ENCODE data around the gene CPE.

Gene CPE

DNA sequence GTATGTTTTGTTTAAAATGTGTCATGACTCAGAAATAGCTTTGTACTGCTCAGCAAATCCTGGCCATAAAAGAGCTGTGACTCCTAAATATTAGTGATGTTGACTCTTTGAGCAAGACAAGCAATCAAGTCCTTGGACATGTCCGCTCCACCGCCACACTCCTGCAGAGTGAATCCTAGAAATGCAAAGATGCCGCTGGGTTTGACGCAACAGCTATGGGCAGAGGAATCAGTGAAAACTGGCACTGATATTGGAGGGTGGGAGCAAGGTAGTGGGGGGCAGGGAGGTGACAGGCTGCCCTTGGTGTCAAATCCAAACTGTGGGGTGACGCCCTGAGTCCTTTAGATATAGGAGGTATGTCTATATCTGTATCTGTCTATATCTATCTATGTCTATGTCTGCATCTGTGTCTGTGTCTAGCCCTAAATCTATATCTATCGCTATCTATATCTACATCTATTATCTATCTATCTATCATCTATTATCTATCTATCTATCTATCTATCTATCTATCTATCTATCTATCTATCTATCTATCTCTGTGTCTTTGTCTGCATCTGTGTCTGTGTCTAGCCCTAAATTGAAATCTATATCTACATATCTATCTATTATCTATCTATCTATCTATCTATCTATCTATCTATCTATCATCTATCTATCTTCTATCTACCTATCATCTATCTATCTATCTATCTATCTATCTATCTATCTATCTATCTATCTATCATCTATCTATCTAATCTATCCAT lies 129.7 kb downstream of the CPE start:
- DNase-seq (ENCODE audit: low spot score), result no peak

- no peak for DNase-seq (ENCODE audit: low spot score)
Measured at GRCh38 chr4:165512424-165512823, 133.6 kb downstream of the CPE start.

GRCh38 chr4:165514739-165515138 lies 135.9 kb downstream of the CPE start:
- DNase-seq (ENCODE audit: low spot score), result no peak

DNA sequence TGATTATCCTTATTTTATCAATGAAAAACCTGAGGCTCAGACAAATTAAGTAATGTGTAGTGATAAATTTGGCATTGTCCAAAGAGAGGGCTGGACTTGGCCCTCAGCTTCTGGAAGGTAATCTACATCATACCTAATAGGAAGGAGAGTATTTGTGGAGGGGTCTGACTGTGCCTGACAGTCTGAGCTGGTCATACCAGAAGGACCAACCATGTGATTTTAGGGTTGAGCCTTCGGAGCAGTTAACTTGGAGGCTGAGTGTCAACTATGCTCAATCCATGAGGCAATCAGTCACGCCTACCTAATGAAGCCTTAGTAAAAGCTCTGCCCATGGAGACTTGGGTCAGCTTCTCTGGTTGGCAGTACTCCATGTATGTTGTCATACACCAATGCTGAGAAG lies 136.4 kb downstream of the CPE start:
- no peak for DNase-seq (ENCODE audit: low spot score)

DNA sequence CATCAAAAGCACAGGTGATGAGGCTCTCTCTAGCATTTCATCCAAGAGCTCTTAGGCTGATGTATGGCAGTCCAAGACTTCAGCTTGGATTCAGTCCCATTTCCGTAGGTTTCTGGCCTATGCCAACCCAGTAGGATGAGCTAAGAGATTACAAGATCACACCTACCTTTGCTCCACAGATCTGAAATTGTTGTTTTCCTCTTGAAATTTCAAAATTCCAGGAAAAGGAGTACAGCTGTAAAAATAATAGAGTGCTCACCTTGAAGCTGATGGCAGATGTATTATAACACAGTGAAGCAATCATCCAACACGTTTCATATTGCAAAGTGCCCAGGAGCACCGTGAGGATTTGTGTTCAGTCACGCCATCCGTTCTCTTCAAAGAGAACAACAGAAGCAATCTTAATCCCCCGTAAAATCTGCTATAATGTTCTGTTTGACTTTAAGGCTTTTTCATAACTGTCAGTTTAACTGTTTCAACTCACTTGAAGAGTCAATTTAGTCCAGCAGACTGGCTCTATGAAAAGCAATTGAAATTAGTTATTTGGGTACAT lies 137.5 kb downstream of the CPE start:
- DNase-seq (ENCODE audit: low spot score), result no peak

GRCh38 chr4:165517216-165517615 lies 138.4 kb downstream of the CPE start:
- no peak for DNase-seq (ENCODE audit: low spot score)

- DNase-seq (ENCODE audit: low spot score), result no peak
Measured at GRCh38 chr4:165518024-165518616, 139.3 kb downstream of the CPE start.

DNA sequence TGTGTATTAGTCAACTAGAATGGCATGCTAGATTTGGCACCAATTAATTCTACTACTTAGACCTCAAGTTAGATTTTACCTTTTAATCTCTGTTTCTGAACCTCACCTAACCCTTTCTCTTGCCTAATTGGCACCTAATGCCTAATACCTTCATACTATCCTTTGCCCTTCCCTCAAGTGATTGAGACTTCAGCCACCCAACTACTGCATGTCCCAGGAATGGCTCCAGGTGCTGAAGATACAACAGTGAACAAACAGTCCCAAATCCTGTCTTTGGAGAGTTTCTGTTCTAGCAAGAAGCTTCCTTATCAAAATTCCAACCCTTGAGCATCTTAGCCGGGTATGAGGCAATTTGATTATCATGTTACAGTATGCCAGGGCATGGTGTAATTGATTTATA lies 139.9 kb downstream of the CPE start:
- no peak for DNase-seq (ENCODE audit: low spot score)

GRCh38 chr4:165519591-165519990 lies 140.8 kb downstream of the CPE start:
- DNase-seq (ENCODE audit: low spot score), result no peak

- DNase-seq (ENCODE audit: low spot score), result no peak
Measured at GRCh38 chr4:165520086-165520485, 141.3 kb downstream of the CPE start.

DNA sequence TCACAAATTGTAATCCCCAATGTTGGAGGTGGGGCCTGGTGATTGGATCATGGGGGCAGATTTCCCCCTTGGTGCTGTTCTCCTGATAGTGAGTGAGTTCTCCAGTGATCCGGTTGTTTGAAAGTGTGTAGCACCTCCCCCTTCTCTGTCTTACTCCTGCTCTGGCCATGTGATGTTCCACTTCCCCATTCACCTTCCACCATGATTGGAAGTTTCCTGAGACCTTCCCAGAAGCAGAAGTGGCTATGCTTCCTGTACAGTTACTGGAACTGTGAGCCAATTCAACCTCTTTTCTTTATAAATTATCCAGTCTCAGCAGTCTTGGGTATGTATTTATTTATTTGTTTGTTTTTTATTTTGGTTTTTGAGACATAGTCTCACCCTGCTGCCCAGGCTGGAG lies 143.2 kb downstream of the CPE start:
- DNase-seq (ENCODE audit: low spot score), result no peak

- no peak for DNase-seq (ENCODE audit: low spot score)
Measured at GRCh38 chr4:165524532-165525190, 145.9 kb downstream of the CPE start.

DNA sequence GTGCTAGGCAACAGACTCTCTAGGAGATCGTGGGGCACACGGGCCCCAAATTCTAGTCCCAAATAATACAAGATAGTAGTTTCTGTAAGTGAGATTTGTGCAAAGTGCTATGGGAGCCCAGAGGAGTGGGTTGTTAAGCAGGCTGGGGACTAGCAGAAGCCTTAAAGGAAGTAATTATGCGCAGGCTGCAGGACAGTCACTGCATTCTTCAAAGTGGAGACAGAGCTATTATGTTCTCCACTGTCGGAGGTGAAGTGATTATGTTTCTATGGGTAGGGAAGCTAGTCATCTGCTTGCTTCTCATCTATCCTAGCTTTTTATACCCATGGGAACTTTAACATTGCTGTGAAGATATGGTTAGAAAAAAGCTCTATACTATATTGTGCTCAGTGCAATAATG lies 154.2 kb downstream of the CPE start:
- no peak for DNase-seq (ENCODE audit: low spot score)

GRCh38 chr4:165537028-165537648 lies 158.3 kb downstream of the CPE start:
- peak; percentile 39 for DNase-seq (ENCODE audit: low spot score)

DNA sequence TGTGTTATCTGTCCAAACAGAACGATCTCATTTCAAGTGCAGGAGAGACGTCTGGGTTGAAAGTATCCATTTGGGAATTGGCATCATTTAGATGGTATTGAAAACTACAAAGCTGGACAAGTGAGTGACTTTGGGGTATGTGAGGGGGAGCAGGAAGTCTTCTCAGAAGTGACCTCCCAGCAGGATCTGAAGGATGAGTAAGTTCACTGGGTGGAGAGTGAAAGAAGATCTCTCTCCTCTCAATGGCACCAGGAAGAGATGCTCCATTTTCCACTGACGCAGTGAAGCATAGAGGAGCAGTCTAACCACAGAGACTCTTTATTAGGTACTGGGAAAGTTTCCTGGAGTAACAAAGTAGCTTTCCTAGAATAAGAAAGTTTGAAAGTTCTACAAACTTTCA lies 161.0 kb downstream of the CPE start:
- no peak for DNase-seq (ENCODE audit: low spot score)

DNA sequence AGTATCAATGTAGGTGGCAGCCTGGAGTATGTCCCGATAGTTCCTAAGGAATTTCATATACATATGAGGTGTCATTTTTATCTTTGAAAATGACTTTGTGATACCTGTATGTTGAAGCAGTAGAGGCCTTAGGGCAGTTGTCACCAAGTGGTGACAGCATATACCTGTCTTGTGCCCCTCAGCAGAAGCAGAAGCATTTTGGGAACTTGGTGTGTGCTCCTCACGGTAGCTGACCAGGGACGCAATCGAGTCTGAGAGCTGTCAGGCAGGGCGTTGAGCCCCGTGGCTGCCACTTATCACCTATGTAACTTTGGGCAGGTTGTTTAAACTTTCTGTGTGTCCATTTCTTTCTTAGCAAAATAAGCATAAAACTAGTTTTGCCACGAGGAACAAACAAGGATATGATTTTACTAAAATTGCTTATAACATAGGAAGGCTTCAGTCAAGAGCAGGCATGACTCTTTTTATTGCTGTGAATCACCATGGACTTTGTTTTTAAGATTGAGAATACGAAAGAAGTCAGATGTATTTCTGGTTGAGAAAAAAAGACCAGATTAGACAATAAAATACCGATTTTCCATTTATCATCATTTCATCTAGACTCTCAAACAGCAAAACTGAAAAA lies 161.5 kb downstream of the CPE start:
- no peak for DNase-seq (ENCODE audit: low spot score)

DNA sequence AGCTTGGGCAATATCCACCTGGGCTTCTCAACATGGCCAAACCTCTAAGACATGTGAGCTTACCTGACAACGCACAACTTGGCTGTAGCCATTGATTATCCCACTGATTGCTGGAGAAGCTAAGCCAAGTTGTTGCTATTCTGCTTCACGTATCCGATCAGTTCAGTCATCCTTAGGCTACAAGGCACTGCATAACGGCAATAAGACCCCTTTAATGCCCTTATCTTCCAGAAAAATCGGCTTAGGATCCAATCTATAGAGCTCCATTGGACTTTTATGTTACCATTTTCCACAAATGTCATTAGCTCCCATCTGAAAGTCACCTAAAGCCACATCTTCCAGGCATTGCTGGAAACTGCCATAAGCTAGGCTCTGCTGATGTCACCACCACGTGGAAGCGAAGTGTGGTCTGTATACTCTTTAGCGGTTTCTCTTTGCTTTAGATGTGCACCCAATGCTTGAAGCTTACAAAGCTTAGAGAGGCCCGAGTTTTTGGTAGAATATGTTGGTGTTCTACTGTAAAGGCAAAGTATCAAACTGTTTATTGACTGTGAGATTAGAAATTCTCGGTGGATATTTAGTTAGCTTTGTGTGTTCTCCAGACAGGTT lies 163.1 kb downstream of the CPE start:
- DNase-seq (ENCODE audit: low spot score), result no peak

GRCh38 chr4:165542476-165542875 lies 163.7 kb downstream of the CPE start:
- no peak for DNase-seq (ENCODE audit: low spot score)
